Mucosa of gallbladder (tissue), 1 donor: ENCODE results near the gene TMEM126B. TPM values are rescaled to one million over a fixed set of nuclear protein-coding genes. Genes with fewer than 3 reads are reported as not detected.
"Not testable (repeated sequence)": the region's sequence is repeated elsewhere in the genome, so short reads cannot be mapped to it uniquely, and the experiment has no call there.

Source experiments
- DNase-seq: peaks from one replicate; pipeline ENCODE4 v3.0.0-alpha.2; 2020; ENCODE audit warnings: low spot score
- total RNA-seq: library from RNA; stranded (reverse); gene quantifications from one replicate; pipeline ENCODE4 v1.2.1, GENCODE V29; 2021
- donor health status: DM: no; HTN: no; CAD: no.

The TMEM126B gene
- total RNA-seq, result 35.5 TPM

DNA sequence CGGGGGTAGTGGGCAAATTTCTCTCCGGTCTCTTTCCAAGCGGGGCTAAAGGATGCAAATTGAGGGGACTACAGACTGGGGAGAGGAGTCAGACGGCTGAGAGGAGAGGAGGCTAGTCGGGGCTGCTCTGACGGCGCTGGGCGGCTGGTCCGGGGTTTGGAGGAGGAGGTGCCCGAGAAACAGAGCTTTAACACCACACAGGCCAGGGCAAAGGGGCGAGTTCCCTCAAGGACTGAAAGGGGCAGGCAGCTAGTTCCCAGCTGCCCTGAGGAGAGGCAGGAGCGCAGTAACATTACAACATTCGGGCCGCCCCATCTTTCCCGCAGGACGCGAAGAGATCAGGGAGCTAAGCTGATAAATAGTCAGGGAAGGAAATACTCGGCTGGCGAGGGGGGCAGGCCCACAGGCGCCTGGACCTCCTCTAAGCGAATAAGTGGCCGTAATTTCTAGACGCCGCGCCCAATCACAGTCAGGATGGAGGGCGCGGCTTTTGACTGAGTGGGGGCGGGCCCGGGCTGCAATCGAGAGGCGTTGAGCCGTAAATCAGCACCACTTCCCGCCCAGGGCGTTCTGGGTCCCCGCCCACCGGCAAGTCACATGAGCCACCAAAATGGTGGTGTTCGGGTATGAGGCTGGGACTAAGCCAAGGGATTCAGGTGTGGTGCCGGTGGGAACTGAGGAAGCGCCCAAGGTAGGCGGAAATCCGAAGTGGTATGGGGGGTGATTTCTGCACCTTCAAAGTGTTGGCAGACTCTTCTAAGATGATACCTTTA is at the start of gene TMEM126B:
TMEM126B (plus strand) TSS at position 596 of the 773 bp plus-strand sequence; CDS start at position 611, 15 bp downstream.
- DNase-seq, result peak; percentile 99

DNA sequence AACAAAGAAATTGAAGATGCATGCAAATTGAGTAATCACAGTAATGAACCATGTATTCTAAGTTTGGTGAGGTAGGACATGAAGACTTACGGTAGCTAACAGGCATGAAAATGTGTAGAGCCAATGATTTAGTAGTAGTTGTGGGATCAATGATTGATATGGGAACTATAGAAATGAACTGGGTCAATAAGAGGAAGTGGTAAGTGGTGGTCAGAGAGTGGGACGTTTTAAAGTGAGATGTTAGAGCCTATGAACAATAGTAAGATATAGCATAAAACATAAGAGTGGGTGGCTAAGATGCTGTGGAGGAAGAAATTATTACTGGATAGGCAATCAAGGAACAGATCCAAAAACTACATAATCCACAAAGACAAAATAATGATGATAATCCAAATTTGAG is 46.3 kb upstream of the TMEM126B start:
- DNase-seq, result no peak

DNA sequence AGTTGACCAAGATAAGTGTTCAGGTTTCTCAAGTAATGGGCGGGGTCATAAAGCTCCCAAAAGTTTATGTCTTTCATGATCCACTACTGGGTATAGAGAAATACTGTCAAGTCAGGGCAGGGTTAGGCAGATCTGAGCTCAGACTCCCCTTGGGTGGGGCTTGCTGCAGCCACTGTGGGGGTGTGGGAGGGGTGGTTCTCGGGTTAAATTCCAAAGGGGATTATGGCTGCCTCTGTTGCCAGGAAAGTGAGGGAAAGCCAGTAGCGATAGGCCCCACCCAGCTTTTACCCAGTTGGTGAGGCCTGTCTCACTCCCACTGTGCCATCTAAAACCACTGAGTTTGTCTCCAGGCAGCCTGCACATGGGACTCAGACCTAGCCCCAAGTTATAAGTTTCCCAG is 39.0 kb upstream of the TMEM126B start:
- no peak for DNase-seq

DNA sequence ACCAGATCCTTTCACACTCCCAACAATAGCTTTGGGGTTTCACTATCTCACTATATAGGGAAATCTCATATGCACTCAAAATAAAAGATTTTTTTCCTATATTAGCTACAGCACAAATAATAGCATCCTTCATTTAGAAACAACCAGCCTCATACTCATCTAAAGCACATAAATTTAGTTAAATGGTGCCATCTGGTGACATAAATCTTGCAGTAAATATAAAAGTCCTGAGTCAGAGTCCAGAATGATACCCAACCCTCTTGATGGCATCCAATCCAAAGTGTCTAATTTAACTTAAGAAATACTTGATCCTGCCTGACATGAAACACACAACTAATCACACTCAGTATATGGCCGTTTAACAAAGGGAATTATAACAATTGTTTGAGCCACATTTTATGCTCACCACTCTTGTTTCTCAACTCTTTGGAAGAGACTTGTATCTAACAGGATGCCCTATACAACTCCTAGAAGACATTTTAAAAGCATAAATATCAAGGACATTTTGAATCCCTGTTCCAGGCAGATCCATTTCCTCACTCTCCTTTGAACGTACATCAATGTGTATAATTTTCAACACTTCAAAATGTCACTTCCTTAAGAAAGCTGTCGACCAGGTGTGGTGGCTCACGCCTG is 37.4 kb upstream of the TMEM126B start:
- no peak for DNase-seq

DNA sequence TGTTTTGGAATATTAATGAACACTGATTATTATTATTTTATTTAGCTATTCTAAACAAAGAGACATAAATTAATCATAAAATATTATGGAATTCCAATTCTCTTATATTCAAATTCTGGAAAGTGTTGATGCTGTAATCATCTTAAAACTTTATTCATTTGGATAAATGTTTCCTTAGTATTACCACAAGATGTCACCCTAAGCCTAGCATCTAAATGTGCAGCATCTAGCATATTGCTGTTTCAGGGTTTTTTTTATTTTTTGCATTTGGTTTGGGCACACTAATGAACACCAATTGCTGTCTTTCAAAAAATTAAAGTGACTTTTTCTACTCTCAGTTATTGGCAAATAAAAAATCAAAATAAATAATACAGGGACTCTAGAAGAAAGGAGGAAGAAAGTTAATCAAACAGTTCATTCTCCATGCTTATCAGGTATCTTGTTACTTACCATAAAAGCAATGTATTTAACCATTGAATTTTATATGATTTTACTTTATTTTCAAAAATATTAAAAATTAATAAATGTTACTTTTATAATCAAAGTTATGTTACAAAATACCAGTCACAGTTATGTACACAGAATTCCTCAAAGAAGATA is 33.0 kb upstream of the TMEM126B start:
- no peak for DNase-seq

DNA sequence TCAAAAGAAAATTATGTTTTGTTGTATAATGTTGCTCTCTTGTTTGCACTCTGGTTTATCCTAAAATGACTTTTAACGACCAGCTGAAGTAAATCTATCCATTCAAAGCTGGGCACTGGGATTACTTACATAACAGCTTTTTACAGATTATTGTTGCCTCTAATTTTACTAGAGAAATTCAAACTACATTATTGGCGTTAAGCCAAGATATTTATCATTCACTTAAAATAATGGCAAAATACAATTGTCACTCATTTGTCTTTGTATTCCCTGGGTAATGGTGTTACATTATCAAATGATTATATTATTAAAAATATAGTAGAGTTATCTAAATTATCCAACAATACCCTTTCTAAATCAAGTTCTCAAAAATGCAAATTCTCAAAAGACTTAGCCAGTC is 31.5 kb upstream of the TMEM126B start:
- DNase-seq, result no peak

DNA sequence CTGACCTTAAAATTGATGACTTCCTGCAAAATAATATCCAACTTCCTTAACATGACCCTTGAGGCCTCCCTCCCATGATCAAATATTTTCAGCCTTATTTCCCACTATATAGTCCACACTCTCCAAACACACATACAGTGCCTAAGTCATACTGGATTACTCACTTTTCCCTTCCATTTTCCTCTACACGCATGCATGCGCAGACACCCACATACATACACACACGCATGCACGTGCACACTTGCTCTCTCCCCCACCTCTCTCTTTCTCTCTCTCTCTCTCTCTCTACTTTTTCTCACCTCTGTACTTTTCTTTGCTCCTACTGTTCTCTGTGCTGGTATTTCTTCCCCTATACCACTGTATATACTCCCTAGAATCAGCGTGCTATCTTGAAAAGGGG is 29.3 kb upstream of the TMEM126B start:
- DNase-seq, result no peak

DNA sequence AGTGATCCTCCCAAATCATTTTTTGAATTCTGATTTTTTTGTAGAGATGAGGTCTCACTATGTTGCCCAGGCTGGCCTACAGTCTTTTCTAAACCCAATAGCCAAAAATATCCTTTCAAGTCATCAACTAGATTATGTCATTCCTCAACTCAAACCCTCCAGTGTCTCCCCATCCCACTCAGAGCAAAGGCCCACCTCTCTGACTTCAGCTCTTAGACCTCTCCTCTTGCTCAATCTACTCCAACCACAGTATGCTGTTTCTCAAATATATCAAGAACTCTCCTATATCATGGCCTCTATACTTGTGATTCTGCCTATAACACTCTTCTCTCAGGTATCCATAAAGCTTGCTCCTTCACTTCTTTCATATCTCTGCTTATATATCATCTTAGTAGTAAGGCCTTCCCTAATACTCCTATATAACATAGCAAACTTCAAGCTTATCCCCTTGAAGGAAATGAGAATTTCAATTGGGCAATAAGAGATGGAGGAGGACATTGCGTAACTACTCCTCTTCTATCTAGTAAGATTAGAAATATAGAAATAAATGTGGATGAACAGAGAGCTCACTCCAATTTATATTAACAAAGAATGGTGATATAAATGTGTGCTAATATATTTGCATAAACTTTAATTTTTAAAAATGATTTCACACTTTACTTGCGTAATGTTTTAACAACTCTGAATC is 25.7 kb upstream of the TMEM126B start:
- DNase-seq, result no peak

DNA sequence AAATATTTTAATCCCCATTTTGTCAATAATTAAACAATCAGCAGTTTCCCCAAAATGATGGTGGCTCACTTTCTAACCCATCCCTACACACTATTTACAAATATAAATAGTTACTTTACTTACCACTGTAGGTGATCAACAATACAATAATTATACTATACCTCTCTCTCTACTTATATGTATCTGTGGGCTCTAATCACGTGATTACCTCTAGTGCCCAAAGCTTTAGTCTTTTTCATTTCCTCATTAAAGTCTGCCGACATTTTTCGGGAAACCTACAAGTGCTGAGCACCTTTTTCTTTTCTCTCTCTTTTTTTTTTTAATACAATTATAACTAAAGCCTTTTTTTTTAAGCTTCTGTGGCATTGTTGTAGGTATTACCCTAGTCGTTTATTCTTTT is 25.2 kb upstream of the TMEM126B start:
- no peak for DNase-seq

DNA sequence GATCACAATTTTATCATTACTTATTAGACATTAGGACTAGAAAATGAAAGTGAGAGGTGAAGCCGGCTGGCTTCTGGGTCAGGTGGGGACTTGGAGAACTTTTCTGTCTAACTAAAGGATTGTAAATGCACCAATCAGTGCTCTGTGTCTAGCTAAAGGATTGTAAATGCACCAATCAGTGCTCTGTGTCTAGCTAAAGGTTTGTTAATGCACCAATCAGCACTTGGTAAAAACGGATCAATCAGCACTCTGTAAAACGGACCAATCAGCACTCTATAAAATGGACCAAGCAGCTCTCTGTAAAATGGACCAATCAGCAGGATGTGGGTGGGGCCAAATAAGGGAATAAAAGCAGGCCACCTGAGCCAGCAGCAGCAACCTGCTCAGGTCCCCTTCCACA is 22.2 kb upstream of the TMEM126B start:
- DNase-seq, result not testable (repeated sequence)

DNA sequence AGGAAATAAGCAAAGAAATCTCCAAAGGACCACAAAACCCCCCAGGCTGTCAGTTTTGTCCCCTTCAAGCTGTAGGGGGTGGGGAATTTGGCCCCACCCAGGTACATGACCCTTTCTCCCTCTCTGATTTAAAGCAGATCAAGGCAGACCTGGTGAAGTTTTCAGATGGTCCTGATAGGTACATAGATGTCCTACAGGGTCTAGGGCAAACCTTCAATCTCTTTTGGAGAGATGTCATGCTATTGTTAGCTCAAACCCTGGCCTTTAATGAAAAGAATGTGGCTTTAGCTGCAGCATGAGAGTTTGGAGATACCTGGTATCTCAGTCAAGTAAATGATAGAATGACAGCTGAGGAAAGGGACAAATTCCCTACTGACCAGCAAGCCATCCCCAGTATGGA is 19.8 kb upstream of the TMEM126B start:
- DNase-seq, result not testable (repeated sequence)

DNA sequence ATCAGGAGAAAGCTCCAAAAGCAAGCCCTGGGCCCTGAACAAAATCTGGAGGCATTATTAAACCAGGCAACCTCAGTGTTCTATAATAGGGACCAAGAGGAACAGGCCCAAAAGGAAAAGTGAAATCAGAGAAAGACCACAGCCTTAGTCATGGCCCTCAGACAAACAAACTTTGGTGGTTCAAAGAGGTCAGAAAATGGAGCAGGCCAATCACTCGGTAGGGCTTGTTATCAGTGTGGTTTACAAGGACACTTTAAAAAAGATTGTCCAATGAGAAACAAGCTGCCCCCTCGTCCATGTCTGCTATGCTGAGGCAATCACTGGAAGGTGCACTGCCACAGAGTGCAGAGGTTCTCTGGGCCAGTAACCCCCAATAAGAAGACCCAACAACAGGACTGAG is 19.1 kb upstream of the TMEM126B start:
- not testable (repeated sequence) for DNase-seq

DNA sequence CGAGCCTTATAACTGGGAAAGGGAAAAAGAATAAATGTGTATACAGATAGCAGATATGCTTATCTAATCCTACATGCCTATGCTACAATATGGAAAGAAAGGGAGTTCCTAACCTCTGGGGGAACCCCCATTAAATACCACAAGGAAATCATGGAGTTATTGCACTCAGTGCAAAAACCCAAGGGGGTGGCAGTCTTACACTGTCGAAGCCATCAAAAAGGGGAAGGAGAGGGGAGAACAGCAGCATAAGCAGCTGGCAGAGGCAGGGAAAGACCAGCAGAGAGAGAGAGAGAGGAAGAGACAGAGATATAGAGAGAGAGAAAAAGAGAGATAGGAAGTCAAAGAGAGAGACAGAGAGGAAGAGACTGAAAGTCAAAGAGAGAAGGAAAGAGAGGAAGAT is 16.8 kb upstream of the TMEM126B start:
- not testable (repeated sequence) for DNase-seq

DNA sequence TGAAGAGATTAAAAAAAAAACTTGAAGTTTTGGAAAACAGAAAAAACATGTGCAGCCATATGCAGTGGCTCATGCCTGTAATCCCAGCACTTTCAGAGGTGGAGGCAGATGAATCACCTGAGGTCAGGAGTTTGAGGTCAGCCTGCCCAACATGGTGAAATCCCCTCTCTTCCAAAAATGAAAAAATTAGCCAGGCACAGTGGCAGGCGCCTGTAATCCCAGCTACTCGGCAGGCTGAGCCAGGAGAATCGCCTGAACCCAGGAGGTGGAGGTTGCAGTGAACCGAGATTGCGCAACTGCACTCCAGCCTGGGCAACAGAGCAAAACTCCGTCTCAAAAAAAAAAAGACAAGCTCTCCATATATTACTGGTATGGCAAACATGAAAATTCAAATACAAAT is 8.9 kb upstream of the TMEM126B start:
- no peak for DNase-seq

DNA sequence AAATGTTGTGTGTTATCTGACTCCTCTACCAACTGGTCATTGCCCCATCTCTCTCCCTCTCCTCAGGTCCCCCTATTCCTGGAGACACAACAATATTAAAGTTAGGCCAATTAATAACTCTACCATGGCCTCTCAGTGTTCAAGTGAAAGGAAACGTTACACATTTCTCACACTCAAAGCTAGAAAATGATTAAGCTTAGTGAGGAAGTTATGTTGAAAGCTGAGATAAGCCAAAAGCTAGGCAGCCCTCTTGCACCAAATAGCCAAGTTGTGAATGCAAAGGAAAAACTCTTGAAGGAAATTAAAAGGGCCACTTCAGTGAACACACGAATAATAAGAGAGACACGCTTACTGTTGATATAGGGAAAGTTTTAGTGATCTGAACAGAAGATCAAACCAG is 8.1 kb upstream of the TMEM126B start:
- DNase-seq, result no peak

DNA sequence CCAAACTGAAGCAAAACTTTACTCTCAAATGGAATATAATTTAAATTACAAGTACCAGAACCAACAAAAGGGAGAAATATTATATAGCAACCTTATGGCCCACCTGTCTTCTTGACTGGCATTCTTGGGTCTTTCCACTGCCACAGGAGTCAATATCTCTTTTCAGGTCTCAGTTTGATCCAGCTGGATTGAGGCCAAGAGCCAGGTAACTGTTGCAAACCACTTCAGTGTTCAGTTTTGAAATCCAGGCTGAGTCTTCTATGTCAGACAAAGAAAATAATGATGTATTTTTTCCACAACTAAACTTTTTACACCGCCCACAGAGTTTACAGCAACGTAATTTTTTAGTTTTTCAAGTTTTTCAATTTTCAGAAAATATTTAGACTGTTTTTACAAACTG is 1.9 kb upstream of the TMEM126B start:
- no peak for DNase-seq

DNA sequence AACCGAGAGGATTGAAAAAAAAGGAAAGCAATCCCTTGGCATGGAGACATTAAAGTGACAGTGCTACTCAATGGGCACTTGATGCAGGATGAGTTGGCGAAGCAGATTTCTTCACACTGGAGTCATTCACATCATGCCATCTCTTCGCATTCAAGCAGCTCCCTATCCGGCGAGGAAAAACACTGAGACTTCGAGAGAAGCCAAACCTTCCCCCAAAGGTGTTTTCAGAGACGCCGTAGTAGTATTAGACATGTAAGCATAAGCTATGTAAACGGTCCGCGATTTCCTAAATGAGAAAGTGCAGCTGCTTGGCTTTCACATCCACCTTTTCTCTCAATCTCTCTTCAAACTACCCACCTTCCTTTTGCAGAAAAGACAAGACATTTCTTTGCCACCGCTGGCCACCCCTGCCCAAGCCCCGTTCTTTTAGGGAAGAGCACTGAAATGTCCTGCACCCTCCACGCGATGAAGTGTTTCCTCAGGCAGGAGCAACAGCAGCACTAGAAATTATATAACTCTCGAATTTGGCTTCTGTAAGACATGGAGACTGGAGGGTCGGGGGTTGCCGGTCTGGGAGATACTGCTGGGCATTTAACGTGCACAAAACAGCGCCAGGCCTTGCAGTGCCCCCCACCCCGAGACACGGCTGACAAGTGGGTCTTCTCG is 928 bp upstream of the TMEM126B start, which contains the start of gene DLG2:
DLG2 (minus strand) TSS at position 13 of the 666 bp plus-strand sequence.
- DNase-seq, result peak; percentile 11

DNA sequence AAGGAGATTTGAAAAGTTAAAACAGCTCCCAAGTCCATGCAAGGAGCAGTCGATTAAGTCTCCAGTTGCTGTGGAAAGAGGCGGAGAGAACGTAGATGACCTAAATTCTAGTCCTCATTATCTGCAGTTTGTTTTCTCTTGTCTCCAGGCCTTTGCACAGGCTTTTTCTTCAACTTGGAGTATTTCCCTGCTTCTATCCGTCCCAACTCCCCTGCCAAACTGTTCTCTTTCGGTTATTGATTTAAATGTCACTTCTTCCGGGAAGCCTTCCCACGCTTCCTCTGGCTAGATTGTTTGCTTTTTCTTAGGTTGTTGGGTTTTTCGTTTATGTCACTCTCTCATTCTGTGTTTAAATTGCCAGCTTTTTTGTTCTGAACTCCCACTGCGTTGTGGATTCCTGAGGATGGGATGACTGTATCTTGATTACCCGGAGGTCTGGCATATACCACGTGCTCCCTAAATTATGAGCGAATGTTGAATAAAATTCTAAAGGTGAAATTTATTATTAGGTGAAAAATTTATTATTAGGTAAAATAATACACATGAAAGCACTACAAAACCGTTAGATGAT is 463 bp downstream of the TMEM126B start:
- DNase-seq, result no peak

DNA sequence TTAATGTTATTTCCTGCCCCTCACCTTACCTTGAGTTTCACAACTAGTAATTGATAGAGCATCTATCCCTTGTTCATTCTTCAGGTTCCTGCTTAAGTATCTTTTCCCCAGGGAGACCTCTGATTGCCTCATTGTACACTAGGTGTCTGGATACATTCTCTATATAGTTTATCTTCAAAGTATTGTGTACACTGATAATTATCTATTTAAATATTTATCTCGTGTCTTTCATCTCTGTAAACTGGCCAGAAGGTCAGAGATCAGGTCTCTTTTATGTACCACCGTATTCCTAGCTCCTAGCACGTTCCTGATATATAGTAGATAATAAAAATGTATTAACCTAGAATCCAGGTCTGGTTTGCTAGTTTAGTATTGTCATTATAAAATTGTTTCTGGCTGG is 6.4 kb downstream of the TMEM126B start:
- no peak for DNase-seq

DNA sequence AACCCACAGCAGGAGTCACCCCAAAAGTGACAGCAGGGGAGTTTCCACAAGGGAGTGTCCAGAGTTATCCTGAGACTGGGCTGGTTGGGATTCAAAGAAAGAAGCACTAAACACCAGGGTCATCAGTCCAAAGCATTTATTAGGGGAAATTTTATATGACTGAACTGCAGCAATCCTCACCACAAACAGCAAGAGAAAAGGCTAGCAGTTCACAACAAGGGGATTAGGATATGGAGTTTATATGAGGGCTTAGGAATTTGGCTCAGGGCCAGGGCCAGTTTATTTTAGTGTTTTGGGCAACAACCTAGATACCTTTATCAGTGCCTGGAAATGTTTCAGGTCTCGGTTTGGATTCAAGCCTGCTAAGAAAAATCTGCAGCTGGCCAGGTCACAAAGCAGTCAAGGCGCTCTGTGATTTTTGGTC is 14.8 kb downstream of the TMEM126B start:
- DNase-seq, result no peak

DNA sequence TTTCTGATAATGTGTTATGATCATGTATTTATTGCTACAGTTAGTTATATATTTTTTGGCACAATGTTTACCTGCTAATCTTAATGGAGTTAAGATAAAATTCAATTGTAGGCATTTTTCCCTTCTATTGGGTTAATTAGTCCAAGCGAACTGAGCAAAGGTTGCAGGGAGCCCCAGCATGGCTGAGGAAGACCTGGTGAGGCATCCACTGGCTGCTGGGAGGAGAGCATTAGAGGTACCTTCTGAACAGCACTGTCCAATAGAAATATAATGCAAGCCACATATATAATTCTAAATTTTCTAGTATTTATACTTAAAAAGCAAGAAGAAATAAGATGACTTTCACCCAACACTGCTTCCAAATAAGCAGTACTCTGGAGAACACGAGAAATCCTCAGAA is 18.7 kb downstream of the TMEM126B start:
- no peak for DNase-seq
